ENCODE measurements around the gene DEGS2.

The DEGS2 gene

GRCh38 chr14:100145682-100146464 lies 13.6 kb downstream of the DEGS2 start:
- no peak for TF ChIP-seq POLR2AphosphoS5 (IDR thresholded peaks at IDR 0.05; ENCODE audit: low read depth, low read length)
- no peak for FAIRE-seq
- DNase-seq (ENCODE audit: insufficient read length): no peak

GRCh38 chr14:100144996-100145646 lies 14.3 kb downstream of the DEGS2 start:
- FAIRE-seq (no peak), DNase-seq (ENCODE audit: insufficient read length) (no peak)
- no peak for TF ChIP-seq POLR2AphosphoS5 (IDR thresholded peaks at IDR 0.05; ENCODE audit: low read depth, low read length)
- no peak for TF ChIP-seq POLR2A (IDR thresholded peaks at IDR 0.05; ENCODE audit: low read depth, low read length)
- TF ChIP-seq TAF1 (IDR thresholded peaks at IDR 0.05; ENCODE audit: borderline replicate concordance, low read depth, low read length): no peak

- TF ChIP-seq TAF1 (IDR thresholded peaks at IDR 0.05; ENCODE audit: borderline replicate concordance, low read depth, low read length) (no peak), POLR2A (IDR thresholded peaks at IDR 0.05; ENCODE audit: low read depth, low read length) (no peak), POLR2AphosphoS5 (IDR thresholded peaks at IDR 0.05; ENCODE audit: low read depth, low read length) (no peak; the same call in 1 of the 2 replicates)
- FAIRE-seq (no peak), DNase-seq (ENCODE audit: insufficient read length) (no peak)
These were observed 14.8 kb downstream of the DEGS2 start for GRCh38 chr14:100144645-100144995.

- FAIRE-seq (no peak), DNase-seq (ENCODE audit: insufficient read length) (no peak)
- TF ChIP-seq TAF1 (IDR thresholded peaks at IDR 0.05; ENCODE audit: borderline replicate concordance, low read depth, low read length): no peak
- no peak for TF ChIP-seq POLR2AphosphoS5 (IDR thresholded peaks at IDR 0.05; ENCODE audit: low read depth, low read length)
- no peak for TF ChIP-seq POLR2A (IDR thresholded peaks at IDR 0.05; ENCODE audit: low read depth, low read length)
These were observed 15.5 kb downstream of the DEGS2 start for GRCh38 chr14:100143934-100144333.

- TF ChIP-seq POLR2AphosphoS5 (IDR thresholded peaks at IDR 0.05; ENCODE audit: low read depth, low read length) (no peak; the same call in 1 of the 2 replicates), POLR2A (IDR thresholded peaks at IDR 0.05; ENCODE audit: low read depth, low read length) (no peak), TAF1 (IDR thresholded peaks at IDR 0.05; ENCODE audit: borderline replicate concordance, low read depth, low read length) (no peak)
- DNase-seq (ENCODE audit: insufficient read length): no peak
- FAIRE-seq: no peak
These were observed 15.9 kb downstream of the DEGS2 start for GRCh38 chr14:100143523-100143922.

GRCh38 chr14:100142073-100143040 lies 17.1 kb downstream of the DEGS2 start:
- DNase-seq (ENCODE audit: insufficient read length): no peak
- TF ChIP-seq POLR2A (IDR thresholded peaks at IDR 0.05; ENCODE audit: low read depth, low read length) (no peak), TAF1 (IDR thresholded peaks at IDR 0.05; ENCODE audit: borderline replicate concordance, low read depth, low read length) (no peak), POLR2AphosphoS5 (IDR thresholded peaks at IDR 0.05; ENCODE audit: low read depth, low read length) (no peak)
- FAIRE-seq: no peak

- no peak for DNase-seq (ENCODE audit: insufficient read length)
- TF ChIP-seq TAF1 (IDR thresholded peaks at IDR 0.05; ENCODE audit: borderline replicate concordance, low read depth, low read length): no peak
- TF ChIP-seq POLR2AphosphoS5 (IDR thresholded peaks at IDR 0.05; ENCODE audit: low read depth, low read length): no peak; the same call in 1 of the 2 replicates
- TF ChIP-seq POLR2A (IDR thresholded peaks at IDR 0.05; ENCODE audit: low read depth, low read length): no peak
- no peak for FAIRE-seq
These were observed 18.3 kb downstream of the DEGS2 start for GRCh38 chr14:100141098-100141497.

- TF ChIP-seq POLR2AphosphoS5 (IDR thresholded peaks at IDR 0.05; ENCODE audit: low read depth, low read length): no peak
- no peak for TF ChIP-seq TAF1 (IDR thresholded peaks at IDR 0.05; ENCODE audit: borderline replicate concordance, low read depth, low read length)
- no peak for TF ChIP-seq POLR2A (IDR thresholded peaks at IDR 0.05; ENCODE audit: low read depth, low read length)
- no peak for FAIRE-seq
- no peak for DNase-seq (ENCODE audit: insufficient read length)
These were observed 18.9 kb downstream of the DEGS2 start for GRCh38 chr14:100140452-100141078.

GRCh38 chr14:100138955-100139354 lies 20.5 kb downstream of the DEGS2 start:
- DNase-seq (ENCODE audit: insufficient read length) (no peak), FAIRE-seq (no peak)
- TF ChIP-seq POLR2A (IDR thresholded peaks at IDR 0.05; ENCODE audit: low read depth, low read length): no peak
- TF ChIP-seq TAF1 (IDR thresholded peaks at IDR 0.05; ENCODE audit: borderline replicate concordance, low read depth, low read length): no peak
- no peak for TF ChIP-seq POLR2AphosphoS5 (IDR thresholded peaks at IDR 0.05; ENCODE audit: low read depth, low read length)

GRCh38 chr14:100138082-100138787 lies 21.2 kb downstream of the DEGS2 start:
- FAIRE-seq (no peak), DNase-seq (ENCODE audit: insufficient read length) (no peak)
- no peak for TF ChIP-seq POLR2AphosphoS5 (IDR thresholded peaks at IDR 0.05; ENCODE audit: low read depth, low read length)
- TF ChIP-seq TAF1 (IDR thresholded peaks at IDR 0.05; ENCODE audit: borderline replicate concordance, low read depth, low read length): no peak
- no peak for TF ChIP-seq POLR2A (IDR thresholded peaks at IDR 0.05; ENCODE audit: low read depth, low read length)

Measured in GM12892 (cell line).